Activated CD8-positive, alpha-beta memory T cell treated with anti-CD3 and anti-CD28 coated beads, Interleukin-2, amount 50 U/mL, for 48 hours (primary cell): ENCODE data around the gene IFNG.
"Not testable (repeated sequence)": the region's sequence is repeated elsewhere in the genome, so short reads cannot be mapped to it uniquely, and the experiment has no call there.

ENCODE experiments used
- DNase-seq: peaks from one replicate; pipeline ENCODE4 v3.0.0-alpha.2; 2020

IFNG gene

DNA sequence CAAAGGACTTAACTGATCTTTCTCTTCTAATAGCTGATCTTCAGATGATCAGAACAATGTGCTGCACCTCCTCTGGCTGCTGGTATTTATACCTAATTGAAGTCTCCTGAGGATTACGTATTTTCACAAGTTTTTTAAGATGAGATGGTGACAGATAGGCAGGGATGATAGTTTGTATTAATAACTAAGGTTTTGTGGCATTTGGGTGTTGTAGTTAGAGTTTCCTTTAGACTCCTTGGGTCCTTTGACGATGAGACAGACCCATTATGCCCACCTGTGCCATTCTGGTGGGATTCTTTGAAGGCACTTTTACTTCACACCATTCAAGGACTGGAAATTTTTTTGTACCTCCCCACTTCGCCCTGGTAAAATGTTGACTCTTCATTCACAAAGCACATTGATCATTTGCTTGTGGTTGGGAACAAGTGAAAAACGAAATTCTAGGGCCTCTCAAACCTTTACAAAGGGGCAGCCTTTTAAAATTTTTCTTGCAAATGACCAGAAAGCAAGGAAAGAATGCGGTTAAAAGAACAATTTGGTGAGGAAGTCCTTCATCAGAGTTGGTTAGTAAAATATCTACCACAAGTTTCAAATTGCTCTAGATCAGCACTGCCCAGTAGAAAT lies at the start of gene IFNG:
TSS of gene IFNG (minus strand) at position 60 of the 624 bp plus-strand sequence. CDS start 125 bp downstream, outside the sequence.
- no peak for DNase-seq

DNA sequence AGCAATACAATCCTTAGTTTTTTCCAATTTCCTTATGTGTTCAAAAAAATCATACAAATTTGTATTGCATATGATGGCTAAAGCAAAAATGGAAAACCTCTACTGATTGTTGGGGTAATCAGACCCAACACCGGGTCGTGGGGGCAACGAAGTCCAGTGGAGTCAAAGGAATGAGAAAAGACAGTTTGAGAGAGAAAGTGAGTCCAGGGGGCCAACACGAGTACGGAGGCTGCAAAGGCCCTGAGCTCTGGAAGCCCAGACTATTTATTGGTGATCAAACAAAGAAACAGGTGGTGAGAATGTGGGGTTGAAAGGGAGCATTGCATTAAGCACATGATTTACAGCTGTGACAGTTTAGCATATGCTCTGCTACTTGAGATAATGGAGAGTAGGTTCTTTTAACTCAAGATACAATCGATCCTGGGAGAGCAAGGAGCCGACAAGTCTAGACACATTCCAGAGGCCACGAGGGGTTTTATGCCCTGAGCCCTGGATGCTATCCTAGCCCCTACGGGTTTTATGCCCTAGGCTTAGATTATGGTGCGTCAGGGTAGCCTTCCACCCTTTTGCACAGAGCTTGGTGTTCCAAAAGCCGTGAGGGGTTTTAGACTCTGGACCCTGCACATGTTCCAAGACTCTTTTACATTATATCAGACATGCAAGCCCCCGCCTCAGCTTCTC lies 49.6 kb upstream of the IFNG start:
- DNase-seq, result not testable (repeated sequence)

DNA sequence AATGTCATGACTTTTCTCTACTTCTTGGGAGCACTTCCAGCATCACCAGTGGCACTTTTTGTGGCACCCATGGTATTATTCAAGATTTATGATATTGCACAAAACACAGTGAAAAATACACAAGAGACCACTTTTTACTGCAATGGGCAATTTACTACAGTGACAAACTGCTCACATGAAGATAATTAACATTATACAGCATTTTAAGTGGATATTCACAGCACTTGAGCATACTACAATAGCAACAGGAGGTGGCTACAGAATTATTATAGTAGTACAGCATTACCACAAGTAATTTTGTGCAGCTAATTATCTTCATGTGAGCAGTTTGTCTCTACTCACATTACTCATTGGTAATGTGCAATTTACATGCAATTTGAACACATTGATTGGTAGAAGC lies 47.7 kb upstream of the IFNG start:
- DNase-seq, result no peak

DNA sequence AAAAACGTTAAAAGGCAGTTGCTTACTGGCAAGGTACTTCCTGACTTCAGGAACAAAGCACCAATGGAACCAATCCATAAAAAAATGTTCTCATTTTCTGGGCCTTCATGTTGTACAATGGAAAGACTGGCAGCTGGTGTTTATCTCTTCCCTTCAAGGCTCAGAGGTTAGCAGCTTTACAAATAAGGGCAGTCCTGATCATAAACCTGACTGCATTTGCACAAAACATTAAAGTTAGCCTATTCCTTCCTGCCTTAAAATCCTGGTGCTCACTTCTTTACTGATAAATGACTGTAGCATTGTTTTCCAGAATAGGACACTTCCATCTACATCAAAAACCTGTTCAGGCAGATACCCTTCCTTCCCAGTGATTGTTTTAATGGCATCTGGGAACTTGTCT lies 46.9 kb upstream of the IFNG start:
- DNase-seq, result no peak

DNA sequence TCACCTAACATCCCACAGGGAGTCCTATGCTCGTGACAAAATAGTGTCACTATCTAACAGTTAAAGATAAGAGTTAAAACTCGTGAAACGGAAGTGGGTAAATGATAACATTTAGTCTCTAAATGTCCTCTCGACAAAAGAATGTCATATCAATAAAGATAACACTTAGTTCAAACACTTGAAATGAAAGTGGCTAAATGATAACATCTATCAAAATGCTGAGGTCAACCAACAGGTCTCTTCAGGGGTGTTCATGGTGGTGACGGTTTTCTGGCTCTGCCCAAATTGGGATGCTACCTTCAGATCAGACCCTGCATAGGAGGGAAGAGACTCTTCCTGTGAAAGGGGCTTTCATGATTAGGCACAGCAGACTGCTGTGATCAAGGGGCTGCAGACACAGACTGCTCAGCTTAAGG lies 43.9 kb upstream of the IFNG start:
- no peak for DNase-seq

DNA sequence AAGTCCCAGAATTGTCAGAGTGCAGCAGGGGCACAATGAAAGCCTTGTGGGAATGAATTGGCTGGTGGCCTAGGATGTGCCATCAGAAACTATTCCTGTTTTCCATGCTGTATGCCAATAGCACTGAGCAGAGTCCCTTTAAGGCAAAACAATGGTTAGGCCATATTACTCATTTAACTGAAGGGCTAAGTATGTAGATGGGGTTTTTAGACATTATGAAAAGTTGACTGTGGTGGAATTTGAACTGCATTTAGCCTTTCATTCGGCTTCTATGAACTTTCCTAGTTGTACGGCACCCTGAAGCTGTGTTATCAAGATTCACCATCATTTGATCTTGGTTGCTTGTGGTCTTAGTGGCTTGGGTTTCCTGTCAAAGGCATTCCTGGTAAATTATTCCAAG lies 41.3 kb upstream of the IFNG start:
- no peak for DNase-seq

DNA sequence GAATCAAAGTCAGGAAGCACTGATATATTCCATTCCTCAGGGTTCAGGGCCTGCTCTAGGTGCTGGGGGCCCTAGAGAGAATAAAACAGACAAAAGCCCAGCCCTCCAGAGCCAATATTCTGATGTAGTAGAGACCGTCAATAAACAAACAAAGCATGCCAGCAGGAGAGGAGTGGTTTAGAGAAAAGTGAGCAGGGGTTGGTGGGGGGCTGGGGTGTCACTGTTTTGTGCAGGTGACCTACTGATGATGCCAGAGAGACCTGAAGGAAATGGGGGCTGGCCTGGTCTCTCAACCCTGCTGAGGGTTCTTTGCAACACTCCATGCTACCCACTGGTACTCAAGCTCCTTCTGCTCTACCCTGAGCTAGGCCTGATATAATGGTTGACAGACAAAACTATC lies 39.6 kb upstream of the IFNG start:
- DNase-seq, result no peak

DNA sequence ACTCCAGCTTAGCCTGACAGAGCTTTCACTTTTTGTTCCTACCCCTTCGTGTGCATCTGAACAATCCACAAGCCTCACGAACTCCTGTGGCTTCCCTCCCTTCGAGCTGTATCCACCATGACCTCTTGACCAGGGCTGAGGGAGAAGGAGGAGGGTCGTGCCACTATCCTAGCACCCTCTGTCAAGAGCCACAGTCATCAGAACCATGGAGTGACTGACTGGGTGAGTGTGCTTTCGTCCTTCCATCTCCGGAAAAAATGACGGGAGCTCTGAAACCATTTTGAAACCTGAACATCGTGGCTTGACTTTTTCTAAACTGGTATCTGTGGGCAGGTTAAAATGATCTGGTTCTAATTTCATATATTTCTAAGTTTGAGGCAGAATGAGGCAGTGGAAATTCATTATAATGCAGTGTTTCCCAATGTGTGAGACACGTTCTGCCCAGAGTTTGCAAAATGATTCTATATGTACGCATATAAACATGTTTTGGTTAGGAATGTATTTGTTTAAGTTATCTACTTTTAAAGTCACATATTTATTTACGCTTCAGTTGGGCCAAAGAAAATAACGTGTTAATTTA lies 39.1 kb upstream of the IFNG start:
- no peak for DNase-seq

DNA sequence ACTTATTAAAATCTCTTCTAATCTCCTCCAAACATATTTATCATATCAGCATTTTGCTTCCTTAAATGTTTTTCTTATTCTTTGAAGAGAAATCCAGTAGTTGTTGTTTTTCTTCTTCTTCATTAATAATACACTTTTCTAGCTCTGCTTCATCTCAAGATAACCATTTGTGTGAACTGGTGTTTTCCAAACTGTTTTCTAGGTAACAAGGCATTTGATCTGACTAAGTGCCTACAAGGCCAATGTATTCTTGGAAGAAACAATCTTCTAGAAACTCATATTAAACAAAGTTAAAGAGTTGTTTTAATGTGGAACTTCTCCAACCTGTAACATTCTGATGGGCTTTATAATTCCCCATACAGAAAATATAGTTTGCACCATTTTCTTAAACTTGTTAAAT lies 30.8 kb upstream of the IFNG start:
- DNase-seq, result no peak

DNA sequence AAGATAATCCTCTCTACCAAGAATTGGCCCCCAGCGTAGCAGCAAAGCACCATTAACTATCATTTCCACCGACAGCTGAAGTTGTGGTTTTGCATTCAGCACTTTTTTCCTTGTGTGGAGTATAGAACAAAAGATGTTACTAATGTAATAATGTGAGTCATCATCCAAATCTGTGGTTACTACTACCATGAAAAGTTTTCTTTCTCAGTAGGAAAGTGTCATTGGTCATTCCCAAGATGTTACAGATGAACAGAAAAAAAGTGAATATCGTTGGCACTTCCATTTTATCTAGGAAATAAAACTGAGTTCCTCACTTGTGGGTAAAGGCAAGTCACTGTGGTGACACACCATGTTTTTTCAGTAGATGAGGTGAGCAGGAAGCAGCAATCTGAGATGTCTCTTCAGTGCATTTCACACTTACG lies 30.3 kb upstream of the IFNG start:
- no peak for DNase-seq

DNA sequence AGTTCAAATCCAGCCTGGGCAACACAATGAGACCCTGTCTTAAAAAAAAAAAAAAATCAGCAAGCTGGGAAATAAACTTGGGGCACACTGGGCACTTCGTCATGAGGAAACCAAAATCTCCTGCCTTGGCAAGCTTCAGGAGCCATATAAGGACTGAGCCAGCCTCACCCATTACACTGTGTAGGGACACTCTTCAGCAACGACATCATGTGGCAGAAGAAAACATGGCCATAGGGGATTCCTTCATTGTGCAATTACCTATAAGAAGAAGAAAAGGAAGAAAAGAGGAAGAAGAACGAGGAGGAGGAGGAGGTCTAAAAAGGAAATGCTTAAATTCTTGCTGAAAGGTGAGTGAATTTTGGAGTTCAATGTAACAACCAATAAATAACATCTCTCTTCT lies 26.1 kb upstream of the IFNG start:
- no peak for DNase-seq

DNA sequence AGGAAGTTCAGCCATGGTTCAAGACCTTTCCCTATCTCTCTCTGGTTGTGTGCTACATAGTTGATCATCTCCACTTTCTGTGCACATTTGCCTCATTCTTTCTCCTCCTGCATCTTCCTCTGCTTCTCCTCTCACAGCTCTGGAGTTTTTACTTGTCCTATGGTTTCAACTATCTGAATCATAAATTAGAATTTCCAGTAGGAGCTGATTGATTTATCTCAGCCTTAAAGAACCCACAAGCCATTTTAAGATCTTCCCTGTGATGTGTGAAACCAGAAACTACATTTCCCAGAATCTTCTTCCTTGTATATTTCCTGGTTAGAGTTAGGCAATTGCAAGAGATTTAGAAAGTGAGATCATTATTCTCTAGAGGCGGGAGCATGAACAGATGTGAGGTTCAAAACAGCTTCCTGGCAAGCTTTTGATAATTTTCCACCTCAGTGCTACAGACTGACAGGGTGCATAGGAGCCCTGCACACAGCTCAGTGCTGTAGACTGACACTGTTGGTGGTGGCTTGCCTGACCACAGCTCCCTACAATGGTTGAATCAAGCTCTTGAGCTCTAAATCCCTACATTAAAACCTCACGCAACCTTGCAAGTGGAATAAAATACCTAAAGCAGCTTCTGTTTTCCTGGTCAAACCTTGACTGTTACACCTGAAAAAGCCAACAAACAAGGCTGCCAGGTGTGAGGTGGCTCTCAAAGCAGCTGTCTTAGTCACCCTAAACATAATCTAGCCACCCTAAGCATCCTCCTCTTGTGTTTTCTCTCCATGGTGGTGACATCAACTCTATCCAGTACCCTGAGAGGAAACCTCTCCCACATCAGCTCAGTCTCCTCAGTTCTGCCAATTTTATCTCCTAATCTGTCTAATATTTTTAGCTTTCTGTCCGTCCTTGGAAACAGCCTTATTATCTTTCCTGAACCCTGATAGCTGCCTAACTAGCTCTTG lies 21.5 kb upstream of the IFNG start:
- DNase-seq, result no peak

DNA sequence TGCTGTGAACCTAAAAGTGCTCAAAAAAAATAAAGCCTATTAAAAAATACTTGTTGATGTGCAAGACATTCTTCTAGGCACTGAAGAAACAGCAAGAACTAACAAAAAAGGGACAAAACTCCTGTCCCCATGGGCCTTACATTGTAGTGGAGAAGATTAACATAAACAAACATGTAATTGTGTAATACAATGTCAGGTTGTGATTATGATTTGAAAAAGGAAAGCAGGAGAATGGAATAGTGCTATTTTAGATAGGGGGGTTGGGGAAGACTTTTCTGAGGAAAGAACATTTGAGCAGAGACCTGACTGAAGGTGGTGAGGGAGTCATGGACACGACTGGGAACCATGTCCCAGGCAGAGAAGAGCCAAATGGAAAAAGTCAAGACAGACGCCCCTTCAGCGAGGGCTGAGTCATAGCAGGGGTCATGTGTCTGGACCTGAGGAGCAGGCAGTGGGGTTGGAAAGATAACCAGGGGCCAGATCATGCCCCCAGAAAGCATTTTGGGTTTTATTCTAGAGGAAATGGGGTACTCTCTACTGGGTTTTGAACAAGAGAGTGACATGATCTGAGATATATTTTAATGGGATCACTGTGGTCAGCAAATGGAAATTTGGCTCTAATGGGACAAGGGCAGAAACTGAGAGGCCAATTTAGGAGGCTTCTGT lies 19.4 kb upstream of the IFNG start:
- DNase-seq, result no peak

DNA sequence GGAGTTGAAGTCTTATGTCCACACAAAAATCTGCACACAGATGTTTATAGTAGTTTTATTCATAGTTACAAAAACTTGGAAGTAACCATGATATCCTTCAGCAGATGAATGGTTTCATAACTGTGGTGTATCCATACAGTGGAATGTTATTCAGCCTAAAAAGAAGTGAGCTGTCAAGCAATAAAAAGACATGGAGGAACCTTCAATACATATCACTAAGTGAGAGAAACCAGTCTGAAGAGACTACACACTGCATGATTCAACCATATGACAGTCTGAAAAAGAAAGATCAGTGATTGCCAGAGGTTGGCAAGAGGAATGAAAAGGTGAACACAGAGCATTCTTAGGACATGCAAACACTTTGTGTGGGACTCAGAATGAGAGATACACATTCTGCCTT lies 18.6 kb upstream of the IFNG start:
- no peak for DNase-seq

DNA sequence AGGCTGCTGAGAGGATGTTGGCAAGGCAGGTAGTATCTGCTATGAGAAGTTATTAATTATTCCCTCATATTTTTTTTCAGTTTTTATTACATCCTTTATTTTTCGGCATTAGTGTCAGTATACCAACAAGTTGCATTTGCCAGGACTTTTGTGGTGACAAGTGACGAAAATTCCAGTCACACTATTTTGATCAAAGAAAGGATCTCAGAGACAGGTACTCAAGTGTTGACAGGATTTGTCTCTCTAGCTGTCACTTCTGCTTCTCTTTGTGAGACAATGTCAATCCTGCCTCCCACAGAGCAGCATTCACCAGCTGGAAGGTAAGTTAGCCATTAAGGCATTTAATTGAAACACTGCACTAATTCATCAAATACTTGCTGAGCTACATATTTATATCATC lies 18.0 kb upstream of the IFNG start:
- DNase-seq, result no peak

DNA sequence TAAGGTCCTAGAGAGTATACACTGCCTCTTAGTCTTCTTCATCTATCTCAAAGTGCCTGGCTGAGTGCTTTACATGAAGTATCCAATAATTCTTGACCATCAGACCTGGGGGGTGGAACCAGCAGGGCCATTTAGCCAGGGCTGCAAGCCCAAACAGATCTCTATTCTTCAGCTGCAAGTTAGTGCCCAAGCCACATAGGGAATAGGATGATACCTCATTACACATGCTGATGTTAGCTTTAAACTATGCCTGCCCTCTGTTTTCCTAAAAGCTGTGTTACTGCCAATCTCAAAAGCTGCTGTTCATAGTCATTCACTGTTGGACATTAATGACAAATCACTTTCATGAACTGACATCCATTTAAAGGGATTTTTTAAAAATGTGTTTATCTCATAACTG lies 16.7 kb upstream of the IFNG start:
- no peak for DNase-seq

DNA sequence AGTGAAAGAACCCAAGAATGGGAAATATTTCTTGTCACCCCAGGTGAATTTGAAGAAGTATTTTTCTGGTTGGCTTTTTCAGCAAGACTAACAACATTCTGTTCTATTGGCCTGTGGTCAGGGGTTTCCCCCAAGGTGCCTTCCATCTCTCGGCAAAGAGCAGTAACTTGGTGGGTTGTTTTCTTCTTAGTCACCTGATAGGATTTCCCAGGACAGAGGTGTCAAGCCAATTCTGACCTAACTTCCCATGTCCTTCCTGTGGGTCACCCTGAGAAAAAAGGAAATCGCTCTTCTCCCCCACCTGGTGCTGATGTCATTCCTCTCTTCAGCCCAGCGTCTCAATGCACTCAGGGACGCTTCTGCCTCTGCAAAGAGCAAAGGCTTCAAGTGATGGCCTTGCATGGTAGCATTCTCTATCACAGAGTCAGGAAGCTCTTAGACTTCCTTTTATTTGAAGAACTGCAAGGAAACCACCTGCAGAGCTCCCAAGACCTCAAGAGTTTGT lies 16.1 kb upstream of the IFNG start:
- peak; percentile 65 for DNase-seq

DNA sequence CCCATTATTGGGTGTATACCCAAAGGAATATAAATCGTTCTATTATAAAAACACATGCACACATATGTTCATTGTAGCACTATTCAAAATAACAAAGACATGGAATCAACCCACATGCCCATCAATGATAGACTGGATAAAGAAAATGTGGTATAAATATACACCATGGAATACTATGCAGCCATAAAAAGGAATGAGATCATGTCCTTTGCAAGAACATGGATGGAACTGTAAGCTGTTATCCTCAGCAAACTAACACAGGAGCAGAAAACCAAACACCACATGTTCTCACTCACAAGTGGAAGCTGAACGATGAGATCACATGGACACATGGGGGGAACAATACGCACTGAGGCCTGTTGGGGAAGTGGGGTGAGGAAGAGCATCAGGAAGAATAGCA lies 15.2 kb upstream of the IFNG start:
- DNase-seq, result not testable (repeated sequence)

DNA sequence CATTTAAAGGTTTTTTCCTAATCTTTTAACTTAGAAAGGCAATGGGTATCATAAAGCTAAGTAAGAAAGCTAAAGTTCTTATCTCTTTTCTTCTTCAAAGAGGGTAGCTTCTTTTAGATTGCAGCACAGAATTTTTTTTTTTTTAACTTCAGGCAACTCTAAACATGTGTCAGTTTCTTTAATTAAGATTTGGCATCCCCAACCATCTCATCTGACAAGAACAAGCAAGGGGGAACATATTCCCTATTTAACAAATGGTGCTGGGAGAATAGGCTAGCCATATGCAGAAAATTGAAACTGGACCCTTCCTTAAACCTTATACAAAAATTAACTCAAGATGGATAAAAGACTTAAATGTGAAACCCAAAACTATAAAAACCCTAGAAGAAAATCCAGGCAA lies 14.3 kb upstream of the IFNG start:
- DNase-seq, result no peak

DNA sequence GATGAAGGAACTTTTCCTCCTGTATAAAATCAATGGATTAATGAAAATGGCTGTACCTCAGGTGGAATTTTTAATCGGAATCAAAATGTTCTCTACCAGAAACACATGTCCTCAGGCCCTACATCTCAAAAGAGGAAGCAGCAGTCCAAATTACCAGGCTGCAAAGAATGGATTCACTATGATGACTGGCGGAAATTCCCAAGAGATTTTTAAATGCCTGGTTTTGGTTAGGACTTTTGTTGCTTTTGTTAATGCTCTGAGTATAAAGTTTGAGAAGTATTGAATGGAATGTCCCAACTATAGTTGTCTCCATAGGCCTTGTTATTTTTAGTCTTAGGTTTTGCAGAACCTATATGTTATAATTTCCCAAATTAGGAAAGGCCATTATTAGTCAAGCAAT lies 11.2 kb upstream of the IFNG start:
- DNase-seq, result no peak

DNA sequence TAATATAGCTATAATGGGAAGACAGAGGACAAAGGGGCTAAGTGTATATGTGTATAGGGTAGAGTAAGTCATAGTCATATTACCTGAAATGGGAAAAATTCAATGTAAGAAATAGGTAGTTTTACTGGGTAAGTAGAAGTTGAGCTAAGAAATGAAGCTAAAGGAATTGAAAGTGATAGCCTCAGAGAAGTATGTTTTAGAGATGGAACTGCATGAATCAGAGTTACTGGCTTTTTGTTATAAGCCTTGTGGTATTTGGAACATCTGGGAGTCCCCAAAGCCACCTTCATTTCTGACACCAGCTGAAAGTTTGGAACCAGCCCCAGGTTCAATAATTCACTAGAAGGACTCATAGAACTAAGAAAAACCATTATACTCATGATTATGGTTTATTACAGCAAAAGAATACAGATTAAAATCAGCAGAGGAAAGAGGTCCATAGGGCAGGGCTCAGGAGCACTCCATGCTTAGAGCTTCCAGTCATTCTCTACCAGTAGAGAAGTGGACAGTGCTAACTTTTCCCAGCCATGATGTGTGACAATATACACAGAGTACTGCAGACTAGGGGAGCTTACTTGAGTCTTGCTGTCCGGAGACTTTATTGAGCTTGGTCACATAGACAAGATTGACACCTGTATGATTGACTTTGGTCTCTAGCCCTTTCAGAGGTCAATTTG lies 9.8 kb upstream of the IFNG start:
- no peak for DNase-seq

DNA sequence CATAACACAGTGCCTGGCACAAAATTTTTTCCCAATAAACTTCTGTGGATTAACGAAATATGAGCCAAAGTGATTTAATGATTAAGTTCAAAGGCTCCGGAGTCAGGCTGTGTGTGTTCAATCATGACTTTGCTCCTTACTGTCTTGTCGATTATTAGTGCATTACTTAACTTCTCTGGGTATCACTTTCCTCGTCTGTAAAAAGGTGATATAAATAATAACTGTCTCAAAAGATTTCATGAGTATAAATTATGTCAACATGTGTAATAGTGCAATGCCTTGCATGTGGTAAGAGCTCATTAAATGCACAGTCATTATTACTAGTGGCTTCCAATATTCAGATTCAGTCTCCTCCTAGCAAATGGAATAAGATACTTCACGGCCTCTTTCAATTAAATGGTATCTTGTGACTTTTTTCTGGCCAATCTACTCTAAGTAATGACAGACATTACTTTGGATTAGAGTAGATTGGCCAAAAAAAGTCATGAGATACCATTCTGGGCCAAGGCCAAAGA lies 6.8 kb upstream of the IFNG start:
- no peak for DNase-seq
